ENCODE results near the gene E2F7.

GRCh38 chr12:77078231-77078630 lies 12.9 kb upstream of the E2F7 start:
- TF ChIP-seq CTCF (conservative IDR thresholded peaks at IDR 0.05 in 1 of 2, IDR thresholded peaks at IDR 0.05 in 1 of 2; ENCODE audit: extremely low read depth in 1 of 2, insufficient read depth in 1 of 2, low read depth in 1 of 2, low read length in 2 of 2) (no peak), EZH2 (IDR thresholded peaks at IDR 0.05; ENCODE audit: borderline replicate concordance, low read length) (no peak)

Measured in mammary epithelial cell (primary cell).